ENCODE measurements around the gene GAS6.

DNA sequence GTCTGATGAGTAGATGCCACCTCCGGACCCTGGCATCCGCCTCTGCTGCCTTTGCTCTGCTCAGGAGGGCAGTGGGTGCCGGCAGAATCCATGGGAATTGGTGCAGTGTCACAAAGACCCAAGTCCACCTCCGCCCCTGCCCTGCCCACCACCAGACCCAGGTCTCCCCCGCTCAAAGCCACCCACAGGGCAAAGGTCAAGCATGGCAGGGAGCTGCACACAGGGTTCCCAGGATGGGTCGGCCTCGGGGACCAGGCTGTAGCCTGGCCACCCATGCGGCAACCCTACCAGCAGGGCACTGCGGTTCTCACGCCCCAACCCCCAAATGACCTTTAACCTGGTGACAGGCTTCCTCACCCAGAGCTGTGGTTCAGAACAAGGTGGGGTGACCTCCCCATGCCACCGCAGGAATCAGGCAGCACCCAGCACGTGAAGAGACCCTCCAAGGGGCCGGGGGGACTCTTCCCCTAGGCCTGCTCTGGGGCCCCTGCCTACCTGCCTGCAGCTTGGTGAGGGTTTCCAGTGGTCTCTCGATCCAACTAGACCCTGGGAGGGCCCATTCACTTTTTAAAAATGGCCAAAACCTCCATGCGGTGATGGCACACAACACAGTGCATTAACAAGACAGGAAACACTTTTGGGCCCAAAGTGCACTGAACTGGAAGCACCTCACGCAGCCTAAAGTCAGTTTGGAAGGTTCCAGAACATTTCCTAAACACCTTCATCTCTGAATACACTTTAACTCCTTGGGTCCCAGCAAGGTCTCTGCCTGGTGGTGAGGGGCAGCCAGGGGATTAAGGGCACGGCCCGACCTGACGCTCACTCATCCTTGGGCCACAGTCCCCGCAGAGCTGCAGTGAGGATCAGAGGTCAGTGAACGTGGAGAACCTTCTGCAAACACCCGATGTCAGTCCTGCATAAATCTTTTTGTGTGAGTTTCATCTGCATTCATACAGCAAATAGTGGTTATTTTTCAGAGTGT, 11.0 kb downstream of the GAS6 start:
- TF ChIP-seq, protein P1, sequence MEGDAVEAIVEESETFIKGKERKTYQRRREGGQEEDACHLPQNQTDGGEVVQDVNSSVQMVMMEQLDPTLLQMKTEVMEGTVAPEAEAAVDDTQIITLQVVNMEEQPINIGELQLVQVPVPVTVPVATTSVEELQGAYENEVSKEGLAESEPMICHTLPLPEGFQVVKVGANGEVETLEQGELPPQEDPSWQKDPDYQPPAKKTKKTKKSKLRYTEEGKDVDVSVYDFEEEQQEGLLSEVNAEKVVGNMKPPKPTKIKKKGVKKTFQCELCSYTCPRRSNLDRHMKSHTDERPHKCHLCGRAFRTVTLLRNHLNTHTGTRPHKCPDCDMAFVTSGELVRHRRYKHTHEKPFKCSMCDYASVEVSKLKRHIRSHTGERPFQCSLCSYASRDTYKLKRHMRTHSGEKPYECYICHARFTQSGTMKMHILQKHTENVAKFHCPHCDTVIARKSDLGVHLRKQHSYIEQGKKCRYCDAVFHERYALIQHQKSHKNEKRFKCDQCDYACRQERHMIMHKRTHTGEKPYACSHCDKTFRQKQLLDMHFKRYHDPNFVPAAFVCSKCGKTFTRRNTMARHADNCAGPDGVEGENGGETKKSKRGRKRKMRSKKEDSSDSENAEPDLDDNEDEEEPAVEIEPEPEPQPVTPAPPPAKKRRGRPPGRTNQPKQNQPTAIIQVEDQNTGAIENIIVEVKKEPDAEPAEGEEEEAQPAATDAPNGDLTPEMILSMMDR (IDR thresholded peaks at IDR 0.05; ENCODE audit: low read length): no peak
- no peak for TF ChIP-seq EZH2 (optimal IDR thresholded peaks at IDR 0.05; ENCODE audit: low read depth, low read length)
